GM12873 (cell line): ENCODE measurements around the gene CLDN14.

Experiments
- CTCF ChIP-seq: IDR thresholded peaks from 2 replicates; pipeline ENCODE4 v1.5.1; 2012; ENCODE audit warnings: low read depth, mild to moderate bottlenecking, moderate library complexity, low read length, control low read depth; ENCODE audit not compliant: insufficient read depth; ENCODE audit errors: missing control alignments

Gene CLDN14

GRCh38 chr21:36499578-36500471 is 19.9 kb upstream of the CLDN14 start:
- no peak for TF ChIP-seq CTCF

GRCh38 chr21:36494557-36494956 is 14.6 kb upstream of the CLDN14 start:
- no peak for TF ChIP-seq CTCF

GRCh38 chr21:36491209-36491910 is 11.4 kb upstream of the CLDN14 start:
- TF ChIP-seq CTCF: no peak

- TF ChIP-seq CTCF: no peak
Measured at GRCh38 chr21:36489776-36490165, 9.8 kb upstream of the CLDN14 start.

- TF ChIP-seq CTCF: no peak
Measured at GRCh38 chr21:36489103-36489775, 9.3 kb upstream of the CLDN14 start.

- TF ChIP-seq CTCF: no peak
Measured at GRCh38 chr21:36487641-36488307, 7.9 kb upstream of the CLDN14 start.
